HEK293 (cell line): ENCODE results near the gene HOXB4.
A peak's percentile ranks its signal among the peaks of the same experiment; 100 is the strongest.

ENCODE experiments used
- FEZF1 ChIP-seq: fragments of 450-650 bp; formaldehyde crosslinking; IDR thresholded peaks from 2 replicates; pipeline ENCODE4 v1.5.1; 2016; ENCODE audit warnings: missing biosample characterization, missing genetic modification characterization
- IKZF3 ChIP-seq: fragments of 450-650 bp; IDR thresholded peaks from 2 replicates; pipeline ENCODE4 v1.5.0; 2018; ENCODE audit warnings: missing biosample characterization, mild to moderate bottlenecking, missing genetic modification characterization, moderate library complexity
- KLF17 ChIP-seq: fragments of 450-650 bp; formaldehyde crosslinking; IDR thresholded peaks from 2 replicates; pipeline ENCODE4 v1.5.1; 2016; ENCODE audit warnings: missing biosample characterization, missing genetic modification characterization
- KLF7 ChIP-seq: fragments of 450-650 bp; formaldehyde crosslinking; IDR thresholded peaks from 2 replicates; pipeline ENCODE4 v1.5.1; 2016; ENCODE audit warnings: missing biosample characterization, missing genetic modification characterization, borderline replicate concordance
- RBAK ChIP-seq: fragments of 450-650 bp; formaldehyde crosslinking; IDR thresholded peaks from 2 replicates; pipeline ENCODE4 v1.5.1; 2016; ENCODE audit warnings: missing biosample characterization, missing genetic modification characterization
- SCRT2 ChIP-seq: fragments of 450-650 bp; formaldehyde crosslinking; IDR thresholded peaks from 2 replicates; pipeline ENCODE4 v1.5.1; 2016; ENCODE audit warnings: missing biosample characterization, missing genetic modification characterization
- ZBTB1 ChIP-seq: fragments of 450-650 bp; formaldehyde crosslinking; IDR thresholded peaks from 2 replicates; pipeline ENCODE4 v1.5.1; 2016; ENCODE audit warnings: missing biosample characterization, missing genetic modification characterization
- ZBTB8A ChIP-seq: fragments of 450-650 bp; formaldehyde crosslinking; IDR thresholded peaks from 2 replicates; pipeline ENCODE4 v1.5.1; 2016; ENCODE audit warnings: missing biosample characterization, missing genetic modification characterization
- ZFP69B ChIP-seq: fragments of 450-650 bp; formaldehyde crosslinking; IDR thresholded peaks from 2 replicates; pipeline ENCODE4 v1.5.1; 2016; ENCODE audit warnings: missing biosample characterization, missing genetic modification characterization
- ZNF23 ChIP-seq: fragments of 450-650 bp; formaldehyde crosslinking; IDR thresholded peaks from 2 replicates; pipeline ENCODE4 v1.5.1; 2016; ENCODE audit warnings: missing biosample characterization, missing genetic modification characterization, borderline replicate concordance
- ZNF394 ChIP-seq: fragments of 450-650 bp; formaldehyde crosslinking; IDR thresholded peaks from 2 replicates; pipeline ENCODE4 v1.5.1; 2016; ENCODE audit warnings: missing biosample characterization, missing genetic modification characterization, mild to moderate bottlenecking, moderate library complexity, borderline replicate concordance
- ZNF473 ChIP-seq: fragments of 450-650 bp; formaldehyde crosslinking; IDR thresholded peaks from 2 replicates; pipeline ENCODE4 v1.5.1; 2017; ENCODE audit warnings: missing biosample characterization, missing genetic modification characterization
- ZNF518A ChIP-seq: fragments of 450-650 bp; formaldehyde crosslinking; conservative IDR thresholded peaks from 2 replicates; pipeline ENCODE4 v1.5.1; 2016; ENCODE audit warnings: low read depth, missing biosample characterization, missing genetic modification characterization
- ZNF530 ChIP-seq: fragments of 450-650 bp; formaldehyde crosslinking; IDR thresholded peaks from 2 replicates; pipeline ENCODE4 v1.5.1; 2016; ENCODE audit warnings: low read depth, missing biosample characterization, missing genetic modification characterization
- ZNF555 ChIP-seq: fragments of 450-650 bp; formaldehyde crosslinking; conservative IDR thresholded peaks from 2 replicates; pipeline ENCODE4 v1.5.1; 2017; ENCODE audit warnings: missing biosample characterization, mild to moderate bottlenecking, missing genetic modification characterization, inconsistent platforms
- ZNF558 ChIP-seq: fragments of 450-650 bp; formaldehyde crosslinking; IDR thresholded peaks from 2 replicates; pipeline ENCODE4 v1.5.1; 2016; ENCODE audit warnings: missing biosample characterization, missing genetic modification characterization
- ZNF624 ChIP-seq: fragments of 450-650 bp; formaldehyde crosslinking; IDR thresholded peaks from 2 replicates; pipeline ENCODE4 v1.5.1; 2017; ENCODE audit warnings: missing biosample characterization, missing genetic modification characterization
- ZSCAN30 ChIP-seq: fragments of 450-650 bp; IDR thresholded peaks from 2 replicates; pipeline ENCODE4 v1.5.1; 2018; ENCODE audit warnings: missing biosample characterization, mild to moderate bottlenecking, missing genetic modification characterization, moderate library complexity
- TF ChIP-seq, protein P1 (sequence below): fragments of 450-650 bp; formaldehyde crosslinking; IDR thresholded peaks from 2 replicates; pipeline ENCODE4 v1.5.1; 2016; ENCODE audit warnings: missing biosample characterization, missing genetic modification characterization
- TF ChIP-seq, protein P2 (sequence below): fragments of 450-650 bp; formaldehyde crosslinking; IDR thresholded peaks from 2 replicates; pipeline ENCODE4 v1.5.1; 2016; ENCODE audit warnings: missing biosample characterization, missing genetic modification characterization
- TF ChIP-seq, protein P3 (sequence below): fragments of 450-650 bp; formaldehyde crosslinking; IDR thresholded peaks from 2 replicates; pipeline ENCODE4 v1.5.1; 2016; ENCODE audit warnings: missing biosample characterization, missing genetic modification characterization
- TF ChIP-seq, protein P4 (sequence below): fragments of 450-650 bp; formaldehyde crosslinking; IDR thresholded peaks from 2 replicates; pipeline ENCODE4 v1.5.1; 2017; ENCODE audit warnings: missing biosample characterization, missing genetic modification characterization
- TF ChIP-seq, protein P5 (sequence below): fragments of 450-650 bp; formaldehyde crosslinking; IDR thresholded peaks from 2 replicates; pipeline ENCODE4 v1.5.1; 2017; ENCODE audit warnings: missing biosample characterization, missing genetic modification characterization

Gene HOXB4

GRCh38 chr17:48571024-48571818 lies 6.9 kb downstream of the HOXB4 start (continued):
- TF ChIP-seq, protein P1, sequence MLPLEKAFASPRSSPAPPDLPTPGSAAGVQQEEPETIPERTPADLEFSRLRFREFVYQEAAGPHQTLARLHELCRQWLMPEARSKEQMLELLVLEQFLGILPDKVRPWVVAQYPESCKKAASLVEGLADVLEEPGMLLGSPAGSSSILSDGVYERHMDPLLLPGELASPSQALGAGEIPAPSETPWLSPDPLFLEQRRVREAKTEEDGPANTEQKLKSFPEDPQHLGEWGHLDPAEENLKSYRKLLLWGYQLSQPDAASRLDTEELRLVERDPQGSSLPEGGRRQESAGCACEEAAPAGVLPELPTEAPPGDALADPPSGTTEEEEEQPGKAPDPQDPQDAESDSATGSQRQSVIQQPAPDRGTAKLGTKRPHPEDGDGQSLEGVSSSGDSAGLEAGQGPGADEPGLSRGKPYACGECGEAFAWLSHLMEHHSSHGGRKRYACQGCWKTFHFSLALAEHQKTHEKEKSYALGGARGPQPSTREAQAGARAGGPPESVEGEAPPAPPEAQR (tag by site-specific recombination), result no peak
- TF ChIP-seq RBAK (tag by site-specific recombination), result no peak
- no peak for TF ChIP-seq ZBTB1
- TF ChIP-seq ZSCAN30 (tag by site-specific recombination), result peak; percentile 92
- TF ChIP-seq, protein P2, sequence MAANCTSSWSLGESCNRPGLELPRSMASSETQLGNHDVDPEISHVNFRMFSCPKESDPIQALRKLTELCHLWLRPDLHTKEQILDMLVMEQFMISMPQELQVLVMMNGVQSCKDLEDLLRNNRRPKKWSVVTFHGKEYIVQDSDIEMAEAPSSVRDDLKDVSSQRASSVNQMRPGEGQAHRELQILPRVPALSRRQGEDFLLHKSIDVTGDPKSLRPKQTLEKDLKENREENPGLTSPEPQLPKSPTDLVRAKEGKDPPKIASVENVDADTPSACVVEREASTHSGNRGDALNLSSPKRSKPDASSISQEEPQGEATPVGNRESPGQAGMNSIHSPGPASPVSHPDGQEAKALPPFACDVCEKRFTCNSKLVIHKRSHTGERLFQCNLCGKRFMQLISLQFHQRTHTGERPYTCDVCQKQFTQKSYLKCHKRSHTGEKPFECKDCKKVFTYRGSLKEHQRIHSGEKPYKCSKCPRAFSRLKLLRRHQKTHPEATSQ, result no peak
- peak; percentile 99 for TF ChIP-seq FEZF1 (tag by site-specific recombination)
- peak; percentile 61; the same call in 1 of the 2 replicates for TF ChIP-seq KLF17
- TF ChIP-seq, protein P3, sequence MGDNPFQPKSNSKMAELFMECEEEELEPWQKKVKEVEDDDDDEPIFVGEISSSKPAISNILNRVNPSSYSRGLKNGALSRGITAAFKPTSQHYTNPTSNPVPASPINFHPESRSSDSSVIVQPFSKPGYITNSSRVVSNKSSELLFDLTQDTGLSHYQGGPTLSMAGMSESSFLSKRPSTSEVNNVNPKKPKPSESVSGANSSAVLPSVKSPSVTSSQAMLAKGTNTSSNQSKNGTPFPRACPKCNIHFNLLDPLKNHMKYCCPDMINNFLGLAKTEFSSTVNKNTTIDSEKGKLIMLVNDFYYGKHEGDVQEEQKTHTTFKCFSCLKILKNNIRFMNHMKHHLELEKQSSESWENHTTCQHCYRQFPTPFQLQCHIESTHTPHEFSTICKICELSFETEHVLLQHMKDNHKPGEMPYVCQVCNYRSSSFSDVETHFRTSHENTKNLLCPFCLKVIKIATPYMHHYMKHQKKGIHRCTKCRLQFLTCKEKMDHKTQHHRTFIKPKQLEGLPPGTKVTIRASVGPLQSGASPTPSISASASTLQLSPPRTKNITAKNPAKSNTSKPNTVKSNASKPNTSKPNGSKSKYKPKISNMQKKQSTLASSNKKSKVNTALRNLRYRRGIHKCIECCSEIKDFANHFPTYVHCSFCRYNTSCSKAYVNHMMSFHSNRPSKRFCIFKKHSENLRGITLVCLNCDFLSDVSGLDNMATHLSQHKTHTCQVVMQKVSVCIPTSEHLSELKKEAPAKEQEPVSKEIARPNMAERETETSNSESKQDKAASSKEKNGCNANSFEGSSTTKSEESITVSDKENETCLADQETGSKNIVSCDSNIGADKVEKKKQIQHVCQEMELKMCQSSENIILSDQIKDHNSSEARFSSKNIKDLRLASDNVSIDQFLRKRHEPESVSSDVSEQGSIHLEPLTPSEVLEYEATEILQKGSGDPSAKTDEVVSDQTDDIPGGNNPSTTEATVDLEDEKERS (tag by site-specific recombination), result no peak
- TF ChIP-seq ZFP69B (tag by site-specific recombination), result peak; percentile 23; the same call in 1 of the 2 replicates
- TF ChIP-seq, protein P4, sequence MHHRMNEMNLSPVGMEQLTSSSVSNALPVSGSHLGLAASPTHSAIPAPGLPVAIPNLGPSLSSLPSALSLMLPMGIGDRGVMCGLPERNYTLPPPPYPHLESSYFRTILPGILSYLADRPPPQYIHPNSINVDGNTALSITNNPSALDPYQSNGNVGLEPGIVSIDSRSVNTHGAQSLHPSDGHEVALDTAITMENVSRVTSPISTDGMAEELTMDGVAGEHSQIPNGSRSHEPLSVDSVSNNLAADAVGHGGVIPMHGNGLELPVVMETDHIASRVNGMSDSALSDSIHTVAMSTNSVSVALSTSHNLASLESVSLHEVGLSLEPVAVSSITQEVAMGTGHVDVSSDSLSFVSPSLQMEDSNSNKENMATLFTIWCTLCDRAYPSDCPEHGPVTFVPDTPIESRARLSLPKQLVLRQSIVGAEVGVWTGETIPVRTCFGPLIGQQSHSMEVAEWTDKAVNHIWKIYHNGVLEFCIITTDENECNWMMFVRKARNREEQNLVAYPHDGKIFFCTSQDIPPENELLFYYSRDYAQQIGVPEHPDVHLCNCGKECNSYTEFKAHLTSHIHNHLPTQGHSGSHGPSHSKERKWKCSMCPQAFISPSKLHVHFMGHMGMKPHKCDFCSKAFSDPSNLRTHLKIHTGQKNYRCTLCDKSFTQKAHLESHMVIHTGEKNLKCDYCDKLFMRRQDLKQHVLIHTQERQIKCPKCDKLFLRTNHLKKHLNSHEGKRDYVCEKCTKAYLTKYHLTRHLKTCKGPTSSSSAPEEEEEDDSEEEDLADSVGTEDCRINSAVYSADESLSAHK (tag by site-specific recombination), result peak; percentile 97
- peak; percentile 89 for TF ChIP-seq ZBTB8A
- TF ChIP-seq ZNF624, result no peak
- TF ChIP-seq, protein P5, sequence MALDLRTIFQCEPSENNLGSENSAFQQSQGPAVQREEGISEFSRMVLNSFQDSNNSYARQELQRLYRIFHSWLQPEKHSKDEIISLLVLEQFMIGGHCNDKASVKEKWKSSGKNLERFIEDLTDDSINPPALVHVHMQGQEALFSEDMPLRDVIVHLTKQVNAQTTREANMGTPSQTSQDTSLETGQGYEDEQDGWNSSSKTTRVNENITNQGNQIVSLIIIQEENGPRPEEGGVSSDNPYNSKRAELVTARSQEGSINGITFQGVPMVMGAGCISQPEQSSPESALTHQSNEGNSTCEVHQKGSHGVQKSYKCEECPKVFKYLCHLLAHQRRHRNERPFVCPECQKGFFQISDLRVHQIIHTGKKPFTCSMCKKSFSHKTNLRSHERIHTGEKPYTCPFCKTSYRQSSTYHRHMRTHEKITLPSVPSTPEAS, result 0 out of 2 replicates have a peak, but pooled peaks have one; percentile 40
- TF ChIP-seq IKZF3 (tag by site-specific recombination), result peak; percentile 99
- no peak for TF ChIP-seq ZNF558 (tag by site-specific recombination)
- no peak for TF ChIP-seq SCRT2 (tag by site-specific recombination)
- TF ChIP-seq ZNF473, result no peak
- TF ChIP-seq ZNF518A (tag by site-specific recombination), result no peak
- no peak for TF ChIP-seq ZNF23
- no peak; the same call in 1 of the 2 replicates for TF ChIP-seq ZNF394 (tag by site-specific recombination)
- peak; percentile 52; the same call in 1 of the 2 replicates for TF ChIP-seq KLF7
- TF ChIP-seq ZNF530 (tag by site-specific recombination), result no peak
- TF ChIP-seq ZNF555 (tag by site-specific recombination), result no peak
